Heart right ventricle (tissue), 16 donors: ENCODE results near the gene SH3TC2. TPM values are rescaled to one million over a fixed set of nuclear protein-coding genes. Genes with fewer than 3 reads are reported as not detected.

Experiments
- ATAC-seq, 8 donors: fragments of 200-7000 bp; cut with Tn5 transposase; one replicate each; pipeline ENCODE4 v1.9.1; 2020; ENCODE audit warnings: mild to moderate bottlenecking in 8 of 8, moderate library complexity in 8 of 8, moderate number of reproducible peaks in 1 of 8
- DNase-seq, 2 donors: peaks; one replicate each; pipeline ENCODE4 v3.0.0-alpha.2; 2020
- H3K27ac ChIP-seq, 10 donors: fragments of 200-600 bp; sonication (generic) in 2 of 10; one replicate each; pipeline versions ENCODE4 v1.5.0 to v1.8.0; 2020 to 2022; ENCODE audit warnings: mild to moderate bottlenecking in 3 of 10
- H3K27me3 ChIP-seq, 7 donors: fragments of 200-600 bp; one replicate each; pipeline ENCODE4 v1.8.0; 2021 to 2022; ENCODE audit warnings: mild to moderate bottlenecking in 2 of 7
- H3K36me3 ChIP-seq, 9 donors: fragments of 200-600 bp; sonication (generic) in 1 of 9; one replicate each; pipeline versions ENCODE4 v1.5.0 to v1.8.0; 2020 to 2022; ENCODE audit warnings: mild to moderate bottlenecking in 2 of 9
- H3K4me1 ChIP-seq, 9 donors: fragments of 200-600 bp; sonication (generic) in 1 of 9; one replicate each; pipeline versions ENCODE4 v1.5.0 to v1.8.0; 2020 to 2022; ENCODE audit warnings: mild to moderate bottlenecking in 4 of 9
- H3K4me3 ChIP-seq, 10 donors: fragments of 200-600 bp; sonication (generic) in 2 of 10; one replicate each; pipeline versions ENCODE4 v1.5.0 to v1.8.0; 2020 to 2022; ENCODE audit warnings: mild to moderate bottlenecking in 7 of 10, moderate library complexity in 2 of 10
- H3K9me3 ChIP-seq, 11 donors: fragments of 200-600 bp in 10 of 11; sonication (generic) in 2 of 11; one replicate each; pipeline versions ENCODE4 v1.5.0 to v1.8.0; 2013 to 2022; ENCODE audit warnings: mild to moderate bottlenecking in 2 of 11, control low read depth in 1 of 11, moderate library complexity in 1 of 11
- CTCF ChIP-seq, 9 donors: fragments of 200-600 bp; sonication (generic) in 2 of 9; IDR thresholded peaks; one replicate each; pipeline versions ENCODE4 v1.5.0 to v1.8.0; 2021 to 2022; ENCODE audit warnings: antibody characterized with exemption in 9 of 9, mild to moderate bottlenecking in 5 of 9, moderate library complexity in 1 of 9
- WGBS, 2 donors: extraction: QIAGEN DNeasy Blood & Tissue Kit; methylation state at CpG; one replicate each; pipeline ENCODE4 v1.1.7; 2013; ENCODE audit warnings: inconsistent platforms in 1 of 2; 5-methylcytosine and 5-hydroxymethylcytosine counted together
- intact Hi-C, 10 donors: fragments of 100-400 bp; cut with DNase I; formaldehyde crosslinking; loops; one replicate each; pipeline versions ENCODE4 v1.11.1 to v1.14.2; 2022
- polyA plus RNA-seq, 2 donors: library from polyadenylated mRNA; stranded (reverse); fragments of 200-250 nt; gene quantifications; one replicate each; pipeline ENCODE4 v1.2.3, GENCODE V29; 2013
- total RNA-seq, 10 donors: library from RNA; stranded (reverse); fragmentation: NEBNext Ultra II Directional in 3 of 10; extraction: Animal tissue kit (Norgen Biotek cat#: 25700) in 3 of 10; gene quantifications; one replicate each; pipeline versions ENCODE4 v1.2.1 to v1.2.4, GENCODE V29; 2021 to 2023
- donor health status: Arrhythmogenic right ventricular cardiomyopathy.
- donor health status: ischemic (EF 13 %, LVEDD 7.1; RV severe dilation, severe dysfunction).
- donor health status: healthy with polysubstance abuse.
- donor health status: DM: no; HTN: yes; CAD: no.
- donor health status: DM: no; HTN: no; CAD: no.
- donor health status: ischemic (EF 25% LVEDD 6.9; RV normal size, moderate dysfunction).
- donor health status: ischemic (EF 25% LVEDD 5.7; RV mildly dilated, moderate dysfunction).
- donor health status: healthy.
- donor health status: DM: yes; HTN: yes; CAD: no.
- donor health status: Ischemic cardiomyopathy.
- donor health status: ischemic (EF 35%, LVEDD 5.7; RV mildly dilated, moderate dysfunction).
- donor health status: nonischemic (EF 11% LVEDD 7.7; RV severe dilation, severe dysfunction).
- donor health status: DM: yes; HTN: yes; CAD: no.
- donor health status: PGD.
- donor health status: ischemic (EF 29% LVEDD 5.4; RV normal size, mild dysfunction).
- donor health status: nonischemic (EF 23%, LVEDD 6.1; RV moderate dilation, normal function).

Gene SH3TC2
- total and polyA plus RNA-seq, 12 donors: 0.91 to 13.1 (median 6.9) TPM

GRCh38 chr5:149007174-149007573 is 55.7 kb downstream of the SH3TC2 start:
- Histone ChIP-seq H3K27me3 (no peaks in the 10 kb centered on the region), H3K27ac (no peak overlapping the region), H3K4me3 (no peak overlapping the region), H3K9me3 (no peaks in the 10 kb centered on the region), H3K4me1 (peaks cover 0 to 7% (median 0%) of the 10 kb centered on the region in 9 donors), H3K36me3 (peaks cover 0 to 33% (median 0%) of the 10 kb centered on the region in 9 donors)
- no peak for DNase-seq
- intact Hi-C loops: loop anchor here in 3 of 10 donors (10.0 kb wide), 3 partner anchors 182 to 272 kb away; partner anchors contain the start of gene ADRB2 (in 1 of the 3)
- no peak for ATAC-seq
- no peak for TF ChIP-seq CTCF (IDR thresholded peaks at IDR 0.05)

GRCh38 chr5:149006426-149006825 is 56.4 kb downstream of the SH3TC2 start:
- 95 to 100% methylated on average over 1 of the region's 1 CpG for WGBS, 2 donors
- H3K27ac ChIP-seq: no peak overlapping the region
- no peak for ATAC-seq
- no peak for TF ChIP-seq CTCF (IDR thresholded peaks at IDR 0.05)
- no peak for DNase-seq
- H3K4me1 ChIP-seq: peaks cover 0 to 15% (median 3%) of the 10 kb centered on the region in 9 donors
- no peaks in the 10 kb centered on the region for H3K9me3 ChIP-seq
- H3K27me3 ChIP-seq: no peaks in the 10 kb centered on the region
- H3K4me3 ChIP-seq: no peak overlapping the region
- intact Hi-C loops: loop anchor here in 3 of 10 donors (10.0 kb wide), 3 partner anchors 182 to 272 kb away; partner anchors contain the start of gene ADRB2 (in 1 of the 3)
- H3K36me3 ChIP-seq: peaks cover 0 to 33% (median 0%) of the 10 kb centered on the region in 9 donors

GRCh38 chr5:149005077-149005892 is 57.6 kb downstream of the SH3TC2 start:
- 55 to 56% methylated on average over 2 of the region's 2 CpGs for WGBS, 2 donors

More at GRCh38 chr5:149005077-149005892, 57.6 kb downstream of the SH3TC2 start:
- Histone ChIP-seq H3K27ac (no peak overlapping the region), H3K4me3 (no peak overlapping the region), H3K4me1 (peaks cover 0 to 26% (median 3%) of the 10 kb centered on the region in 9 donors), H3K27me3 (no peaks in the 10 kb centered on the region), H3K36me3 (peaks cover 0 to 33% (median 0%) of the 10 kb centered on the region in 9 donors), H3K9me3 (no peaks in the 10 kb centered on the region)
- DNase-seq: no peak
- TF ChIP-seq CTCF (IDR thresholded peaks at IDR 0.05): no peak
- intact Hi-C loops: loop anchor here in 3 of 10 donors (10.0 kb wide), 3 partner anchors 180 to 270 kb away; partner anchors contain the start of gene ADRB2 (in 1 of the 3)
- ATAC-seq: no peak
